ENCODE results near the gene EPHB6. TPM values are rescaled to one million over a fixed set of nuclear protein-coding genes. Genes with fewer than 3 reads are reported as not detected.

EPHB6 gene
- total RNA-seq, 2 experiments from 2014 or later, result 0.41 to 0.57 TPM

DNA sequence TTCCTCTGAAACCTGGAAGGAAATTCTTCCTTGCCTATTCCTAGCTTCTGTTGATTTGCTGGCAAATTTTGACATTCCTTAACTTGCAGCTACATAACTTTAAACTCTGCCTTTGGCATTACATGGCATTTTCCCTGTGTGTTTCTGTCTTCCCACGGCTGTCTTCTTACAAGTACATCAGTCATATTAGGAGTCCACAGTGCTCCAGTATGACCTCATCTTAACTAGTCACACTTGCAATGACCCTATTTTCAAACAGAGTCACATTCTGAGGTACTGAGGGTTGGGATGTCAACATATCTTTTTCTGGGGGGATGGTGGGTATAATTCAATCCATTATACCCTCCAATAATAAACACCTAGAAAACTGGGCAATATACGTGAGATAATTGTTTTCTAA, 37.4 kb upstream of the EPHB6 start:
- ChIA-PET CTCF (ENCODE audit: unreplicated experiment) (interaction anchor here (0.5 kb wide), 1 partner anchor 32 kb away, joined by 5 read pairs; no protein-coding TSS in a partner anchor), POLR2A (interaction anchor here (0.6 to 1.5 kb wide), 2 partner anchors 18 to 21 kb away, joined by 3 read pairs; no protein-coding TSS in a partner anchor)
- TF ChIP-seq EZH2phosphoT487 (IDR thresholded peaks at IDR 0.05; ENCODE audit: borderline replicate concordance, low read depth, low read length), result no peak
- TF ChIP-seq, protein P1, sequence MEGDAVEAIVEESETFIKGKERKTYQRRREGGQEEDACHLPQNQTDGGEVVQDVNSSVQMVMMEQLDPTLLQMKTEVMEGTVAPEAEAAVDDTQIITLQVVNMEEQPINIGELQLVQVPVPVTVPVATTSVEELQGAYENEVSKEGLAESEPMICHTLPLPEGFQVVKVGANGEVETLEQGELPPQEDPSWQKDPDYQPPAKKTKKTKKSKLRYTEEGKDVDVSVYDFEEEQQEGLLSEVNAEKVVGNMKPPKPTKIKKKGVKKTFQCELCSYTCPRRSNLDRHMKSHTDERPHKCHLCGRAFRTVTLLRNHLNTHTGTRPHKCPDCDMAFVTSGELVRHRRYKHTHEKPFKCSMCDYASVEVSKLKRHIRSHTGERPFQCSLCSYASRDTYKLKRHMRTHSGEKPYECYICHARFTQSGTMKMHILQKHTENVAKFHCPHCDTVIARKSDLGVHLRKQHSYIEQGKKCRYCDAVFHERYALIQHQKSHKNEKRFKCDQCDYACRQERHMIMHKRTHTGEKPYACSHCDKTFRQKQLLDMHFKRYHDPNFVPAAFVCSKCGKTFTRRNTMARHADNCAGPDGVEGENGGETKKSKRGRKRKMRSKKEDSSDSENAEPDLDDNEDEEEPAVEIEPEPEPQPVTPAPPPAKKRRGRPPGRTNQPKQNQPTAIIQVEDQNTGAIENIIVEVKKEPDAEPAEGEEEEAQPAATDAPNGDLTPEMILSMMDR (conservative IDR thresholded peaks at IDR 0.05; ENCODE audit: low read length), result no peak
- BruUV-seq (replicated peaks), result no TSS peak
- intact Hi-C loops (cut with micrococcal nuclease; ENCODE audit: unreplicated experiment), result no loop called here
- no peak for DNase-seq (ENCODE audit: low spot score)
- Histone ChIP-seq H3K36me3 (ENCODE audit: insufficient read depth, low read length) (no peaks in the 10 kb centered on the region), H2AFZ (ENCODE audit: low read length) (no peak overlapping the region), H3K9me3 (ENCODE audit: low read length) (no peaks in the 10 kb centered on the region), H3K4me1 (ENCODE audit: insufficient read depth, low read length, poor library complexity, severe bottlenecking) (peaks cover 14% of the 10 kb centered on the region), H4K20me1 (ENCODE audit: insufficient read depth, low read length) (no peaks in the 10 kb centered on the region), H3K9me2 (ENCODE audit: insufficient read depth, low read length) (no peaks in the 10 kb centered on the region; the same call in 1 of the 2 replicates), H3K4me3 (ENCODE audit: low read depth, low read length, poor library complexity, severe bottlenecking) (no peak overlapping the region), H3K27ac (ENCODE audit: low read depth, low read length, poor library complexity, severe bottlenecking) (no peak overlapping the region), H3K4me2 (ENCODE audit: low read length) (no peak overlapping the region), H3K79me2 (ENCODE audit: insufficient read depth, low read depth, low read length) (no peaks in the 10 kb centered on the region)

DNA sequence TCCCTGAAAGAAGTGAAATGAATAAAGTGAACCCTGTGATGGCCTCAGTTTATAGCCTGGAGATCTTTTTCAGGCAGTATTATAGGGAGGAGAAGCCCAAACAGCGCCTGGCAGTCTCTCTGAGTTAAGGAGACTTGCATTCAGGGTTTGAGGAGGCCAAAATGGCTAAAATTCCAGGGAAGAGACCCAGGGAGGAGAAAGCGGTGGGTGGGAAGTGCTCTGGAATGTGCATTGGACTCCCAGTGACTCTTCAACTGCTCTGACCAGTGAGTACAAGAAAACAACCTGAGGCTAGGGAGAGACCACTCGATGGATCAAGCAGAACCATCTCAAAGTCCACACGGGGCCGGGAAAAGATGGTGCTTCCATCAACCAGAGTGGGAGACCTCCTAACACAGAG, 35.3 kb upstream of the EPHB6 start:
- Histone ChIP-seq H3K4me1 (ENCODE audit: insufficient read depth, low read length, poor library complexity, severe bottlenecking) (no peaks in the 10 kb centered on the region), H3K9me3 (ENCODE audit: low read length) (peaks cover 12% of the 10 kb centered on the region; the same call in 1 of the 2 replicates), H3K36me3 (ENCODE audit: insufficient read depth, low read length) (no peaks in the 10 kb centered on the region), H3K79me2 (ENCODE audit: insufficient read depth, low read depth, low read length) (no peaks in the 10 kb centered on the region), H3K27ac (ENCODE audit: low read depth, low read length, poor library complexity, severe bottlenecking) (no peak overlapping the region), H3K4me2 (ENCODE audit: low read length) (no peak overlapping the region), H3K4me3 (ENCODE audit: low read depth, low read length, poor library complexity, severe bottlenecking) (no peak overlapping the region), H4K20me1 (ENCODE audit: insufficient read depth, low read length) (no peaks in the 10 kb centered on the region), H3K9me2 (ENCODE audit: insufficient read depth, low read length) (no peaks in the 10 kb centered on the region; the same call in 1 of the 2 replicates), H2AFZ (ENCODE audit: low read length) (no peak overlapping the region)
- POLR2A ChIA-PET, result no interaction called here
- no TSS peak for BruUV-seq (replicated peaks)
- intact Hi-C loops (cut with micrococcal nuclease; ENCODE audit: unreplicated experiment), result no loop called here
- CTCF ChIA-PET (ENCODE audit: unreplicated experiment), result no interaction called here
- TF ChIP-seq, protein P1 (conservative IDR thresholded peaks at IDR 0.05; ENCODE audit: low read length), result no peak
- TF ChIP-seq EZH2phosphoT487 (IDR thresholded peaks at IDR 0.05; ENCODE audit: borderline replicate concordance, low read depth, low read length), result no peak
- no peak for DNase-seq (ENCODE audit: low spot score)

DNA sequence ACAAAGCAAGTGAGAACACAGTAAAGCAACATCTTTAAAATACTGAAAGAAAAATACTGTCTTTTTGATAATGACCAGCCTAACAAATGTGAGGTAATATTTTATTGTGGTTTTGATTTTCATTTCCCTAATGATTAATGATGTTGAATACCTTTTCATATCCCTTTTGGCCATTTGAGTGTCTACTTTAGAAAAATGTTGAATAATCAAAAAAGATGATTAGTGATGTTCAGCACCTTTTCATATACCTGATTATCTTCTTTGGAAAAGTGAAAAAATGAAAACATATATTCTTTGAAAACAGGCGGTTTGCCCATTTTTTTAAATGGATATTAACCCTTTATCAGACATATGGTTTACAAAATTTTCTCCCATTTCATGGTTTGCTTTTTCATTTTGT, 32.2 kb upstream of the EPHB6 start:
- Histone ChIP-seq H3K27ac (ENCODE audit: low read depth, low read length, poor library complexity, severe bottlenecking) (no peak overlapping the region), H3K4me2 (ENCODE audit: low read length) (no peak overlapping the region), H3K4me3 (ENCODE audit: low read depth, low read length, poor library complexity, severe bottlenecking) (no peak overlapping the region), H3K9me2 (ENCODE audit: insufficient read depth, low read length) (no peaks in the 10 kb centered on the region; the same call in 1 of the 2 replicates), H2AFZ (ENCODE audit: low read length) (no peak overlapping the region), H4K20me1 (ENCODE audit: insufficient read depth, low read length) (no peaks in the 10 kb centered on the region), H3K79me2 (ENCODE audit: insufficient read depth, low read depth, low read length) (no peaks in the 10 kb centered on the region), H3K9me3 (ENCODE audit: low read length) (peaks cover 22% of the 10 kb centered on the region; the same call in 1 of the 2 replicates), H3K36me3 (ENCODE audit: insufficient read depth, low read length) (no peaks in the 10 kb centered on the region), H3K4me1 (ENCODE audit: insufficient read depth, low read length, poor library complexity, severe bottlenecking) (no peaks in the 10 kb centered on the region)
- BruUV-seq (replicated peaks), result no TSS peak
- TF ChIP-seq EZH2phosphoT487 (IDR thresholded peaks at IDR 0.05; ENCODE audit: borderline replicate concordance, low read depth, low read length), result no peak
- TF ChIP-seq, protein P1 (conservative IDR thresholded peaks at IDR 0.05; ENCODE audit: low read length), result no peak
- ChIA-PET CTCF (ENCODE audit: unreplicated experiment) (no interaction called here), POLR2A (interaction anchor here (1.4 to 1.5 kb wide), 2 partner anchors 11 to 69 kb away, joined by 3 to 10 read pairs; no protein-coding TSS in a partner anchor)
- intact Hi-C loops (cut with micrococcal nuclease; ENCODE audit: unreplicated experiment), result no loop called here
- no peak for DNase-seq (ENCODE audit: low spot score)

Measured in OCI-LY7 (cell line).